HEK293 (cell line): ENCODE data around the gene HBP1.

Source experiments
- CTCF ChIA-PET: fragments of 350-600 bp; formaldehyde crosslinking; extraction: SDS; loops from one replicate; lab custom pipeline; 2021; ENCODE audit warnings: antibody characterized with exemption; lab: Yijun Ruan, JAX
- POLR2A ChIA-PET: fragments of 300-600 bp; formaldehyde crosslinking; extraction: SDS; loops from one replicate; lab custom pipeline; 2020; ENCODE audit warnings: antibody characterized with exemption, inconsistent platforms; lab: Yijun Ruan, JAX
- H3K27ac ChIP-seq: fragments of 200-500 bp; sonication (Bioruptor generic); 2 replicates; pipeline ENCODE4 v1.5.1; 2014; ENCODE audit warnings: low read depth, low read length, control low read depth, inconsistent platforms; ENCODE audit errors: extremely low read depth
- H3K36me3 ChIP-seq, 2 experiments: fragments of 200-500 bp in 1 of 2; sonication (Bioruptor generic) in 1 of 2; 1 replicate in 1 of 2; 2 replicates in 1 of 2; pipeline ENCODE4 v1.5.1; 2014 to 2017; ENCODE audit warnings: inconsistent platforms in 2 of 2, low read length in 2 of 2; ENCODE audit not compliant: control insufficient read depth in 2 of 2, insufficient read depth in 1 of 2
- H3K4me1 ChIP-seq: fragments of 200-500 bp; sonication (Bioruptor generic); 2 replicates; pipeline ENCODE4 v1.5.1; 2014; ENCODE audit warnings: mild to moderate bottlenecking, low read length, inconsistent platforms; ENCODE audit not compliant: control insufficient read depth, insufficient read depth
- H3K4me3 ChIP-seq: 2 replicates; pipeline ENCODE4 v1.5.1; 2011; ENCODE audit warnings: low read depth, mild to moderate bottlenecking, control low read depth, low read length, moderate library complexity
- H3K9me3 ChIP-seq: fragments of 200-500 bp; sonication (Bioruptor generic); 2 replicates; pipeline ENCODE4 v1.5.1; 2014; ENCODE audit warnings: low read depth, low read length, inconsistent platforms; ENCODE audit not compliant: control insufficient read depth, insufficient read depth
- KLF16 ChIP-seq: fragments of 450-650 bp; formaldehyde crosslinking; IDR thresholded peaks from 2 replicates; pipeline ENCODE4 v1.5.1; 2017; ENCODE audit warnings: missing biosample characterization, missing genetic modification characterization
- OVOL3 ChIP-seq: fragments of 450-650 bp; formaldehyde crosslinking; IDR thresholded peaks from 2 replicates; pipeline ENCODE4 v1.5.1; 2016; ENCODE audit warnings: missing biosample characterization, missing genetic modification characterization
- SCRT1 ChIP-seq: fragments of 450-650 bp; formaldehyde crosslinking; IDR thresholded peaks from 2 replicates; pipeline ENCODE4 v1.5.1; 2016; ENCODE audit warnings: missing biosample characterization, missing genetic modification characterization, borderline replicate concordance
- TRIM28 ChIP-seq: IDR thresholded peaks from 2 replicates; pipeline ENCODE4 v1.6.1; 2011; ENCODE audit warnings: low read length, control low read depth, borderline replicate concordance
- ZBTB17 ChIP-seq: fragments of 450-650 bp; formaldehyde crosslinking; IDR thresholded peaks from 2 replicates; pipeline ENCODE4 v1.5.1; 2016; ENCODE audit warnings: missing biosample characterization, missing genetic modification characterization
- ZBTB6 ChIP-seq: fragments of 450-650 bp; formaldehyde crosslinking; IDR thresholded peaks from 2 replicates; pipeline ENCODE4 v1.5.1; 2017; ENCODE audit warnings: missing biosample characterization, missing genetic modification characterization
- ZBTB8A ChIP-seq: fragments of 450-650 bp; formaldehyde crosslinking; IDR thresholded peaks from 2 replicates; pipeline ENCODE4 v1.5.1; 2016; ENCODE audit warnings: missing biosample characterization, missing genetic modification characterization
- ZFP69B ChIP-seq: fragments of 450-650 bp; formaldehyde crosslinking; IDR thresholded peaks from 2 replicates; pipeline ENCODE4 v1.5.1; 2016; ENCODE audit warnings: missing biosample characterization, missing genetic modification characterization
- ZNF155 ChIP-seq: fragments of 450-650 bp; formaldehyde crosslinking; IDR thresholded peaks from 2 replicates; pipeline ENCODE4 v1.5.1; 2016; ENCODE audit warnings: missing biosample characterization, missing genetic modification characterization
- ZNF157 ChIP-seq: fragments of 450-650 bp; formaldehyde crosslinking; IDR thresholded peaks from 2 replicates; pipeline ENCODE4 v1.5.1; 2016; ENCODE audit warnings: missing biosample characterization, missing genetic modification characterization
- ZNF174 ChIP-seq: fragments of 450-650 bp; formaldehyde crosslinking; IDR thresholded peaks from 2 replicates; pipeline ENCODE4 v1.5.0; 2017; ENCODE audit warnings: missing biosample characterization, mild to moderate bottlenecking, missing genetic modification characterization
- ZNF184 ChIP-seq: fragments of 450-650 bp; IDR thresholded peaks from 2 replicates; pipeline ENCODE4 v1.5.1; 2018; ENCODE audit warnings: missing biosample characterization, mild to moderate bottlenecking, missing genetic modification characterization
- ZNF19 ChIP-seq: fragments of 450-650 bp; formaldehyde crosslinking; IDR thresholded peaks from 2 replicates; pipeline ENCODE4; 2016; ENCODE audit warnings: missing biosample characterization, missing genetic modification characterization, low read depth
- ZNF211 ChIP-seq: fragments of 450-650 bp; formaldehyde crosslinking; IDR thresholded peaks from 2 replicates; pipeline ENCODE4 v1.5.1; 2016; ENCODE audit warnings: low read depth, missing biosample characterization, missing genetic modification characterization
- ZNF23 ChIP-seq: fragments of 450-650 bp; formaldehyde crosslinking; IDR thresholded peaks from 2 replicates; pipeline ENCODE4 v1.5.1; 2016; ENCODE audit warnings: missing biosample characterization, missing genetic modification characterization, borderline replicate concordance
- ZNF274 ChIP-seq, 2 experiments: fragments of 200-500 bp in 1 of 2; fragments of 450-650 bp in 1 of 2; sonication (Bioruptor generic) in 1 of 2; formaldehyde crosslinking in 1 of 2; IDR thresholded peaks; 2 replicates each; pipeline versions ENCODE4 v1.5.1 to v1.6.1; 2014 to 2016; ENCODE audit warnings: borderline replicate concordance in 1 of 2, inconsistent platforms in 1 of 2, low read length in 1 of 2, missing biosample characterization in 1 of 2, missing genetic modification characterization in 1 of 2
- ZNF302 ChIP-seq: fragments of 450-650 bp; formaldehyde crosslinking; IDR thresholded peaks from 2 replicates; pipeline ENCODE4 v1.5.1; 2016; ENCODE audit warnings: missing biosample characterization, missing genetic modification characterization, low read depth
- ZNF311 ChIP-seq: fragments of 450-650 bp; formaldehyde crosslinking; IDR thresholded peaks from 2 replicates; pipeline ENCODE4 v1.5.1; 2017; ENCODE audit warnings: missing biosample characterization, missing genetic modification characterization, borderline replicate concordance
- ZNF354C ChIP-seq: fragments of 450-650 bp; formaldehyde crosslinking; IDR thresholded peaks from 2 replicates; pipeline ENCODE4 v1.5.1; 2016; ENCODE audit warnings: missing biosample characterization, missing genetic modification characterization, low read depth, borderline replicate concordance
- ZNF391 ChIP-seq: fragments of 450-650 bp; formaldehyde crosslinking; IDR thresholded peaks from 2 replicates; pipeline ENCODE4 v1.5.1; 2016; ENCODE audit warnings: low read depth, missing biosample characterization, missing genetic modification characterization, borderline replicate concordance
- ZNF416 ChIP-seq: fragments of 450-650 bp; formaldehyde crosslinking; IDR thresholded peaks from 2 replicates; pipeline ENCODE4 v1.5.1; 2016; ENCODE audit warnings: missing biosample characterization, missing genetic modification characterization
- ZNF529 ChIP-seq: fragments of 450-650 bp; formaldehyde crosslinking; IDR thresholded peaks from 2 replicates; pipeline ENCODE4 v1.5.1; 2017; ENCODE audit warnings: missing genetic modification characterization, missing biosample characterization; ENCODE audit not compliant: insufficient replicate concordance
- ZNF548 ChIP-seq: fragments of 450-650 bp; formaldehyde crosslinking; IDR thresholded peaks from 2 replicates; pipeline ENCODE4 v1.5.1; 2016; ENCODE audit warnings: missing biosample characterization, missing genetic modification characterization
- ZNF561 ChIP-seq: fragments of 450-650 bp; IDR thresholded peaks from 2 replicates; pipeline ENCODE4 v1.5.1; 2018; ENCODE audit warnings: missing biosample characterization, missing genetic modification characterization, borderline replicate concordance
- ZNF580 ChIP-seq: fragments of 450-650 bp; formaldehyde crosslinking; IDR thresholded peaks from 2 replicates; pipeline ENCODE4 v1.5.1; 2016; ENCODE audit warnings: missing biosample characterization, missing genetic modification characterization
- ZNF624 ChIP-seq: fragments of 450-650 bp; formaldehyde crosslinking; IDR thresholded peaks from 2 replicates; pipeline ENCODE4 v1.5.1; 2017; ENCODE audit warnings: missing biosample characterization, missing genetic modification characterization
- ZNF670 ChIP-seq: fragments of 450-650 bp; formaldehyde crosslinking; IDR thresholded peaks from 2 replicates; pipeline ENCODE4 v1.5.1; 2016; ENCODE audit warnings: missing biosample characterization, missing genetic modification characterization, low read depth
- ZNF677 ChIP-seq: fragments of 450-650 bp; IDR thresholded peaks from 2 replicates; pipeline ENCODE4 v1.5.0; 2018; ENCODE audit warnings: missing biosample characterization, mild to moderate bottlenecking, missing genetic modification characterization, moderate library complexity
- ZNF76 ChIP-seq: fragments of 450-650 bp; formaldehyde crosslinking; IDR thresholded peaks from 2 replicates; pipeline ENCODE4; 2016; ENCODE audit warnings: low read depth, missing biosample characterization, missing genetic modification characterization, borderline replicate concordance
- ZNF843 ChIP-seq: fragments of 450-650 bp; formaldehyde crosslinking; IDR thresholded peaks from 2 replicates; pipeline ENCODE4 v1.5.1; 2016; ENCODE audit warnings: missing biosample characterization, missing genetic modification characterization
- ZXDB ChIP-seq: fragments of 450-650 bp; formaldehyde crosslinking; IDR thresholded peaks from 2 replicates; pipeline ENCODE4 v1.5.1; 2016; ENCODE audit warnings: missing biosample characterization, missing genetic modification characterization

The HBP1 gene

GRCh38 chr7:107160389-107160788 is 8.4 kb upstream of the HBP1 start:
- Histone ChIP-seq H3K4me3 (no peak overlapping the region), H3K36me3 (no peaks in the 10 kb centered on the region), H3K9me3 (no peaks in the 10 kb centered on the region), H3K27ac (no peak overlapping the region), H3K4me1 (peaks cover 3% of the 10 kb centered on the region; the same call in 1 of the 2 replicates)
- TF ChIP-seq ZFP69B (tag by site-specific recombination), result no peak
- no peak for TF ChIP-seq ZNF184
- no peak for TF ChIP-seq ZNF19
- TF ChIP-seq OVOL3 (tag by site-specific recombination), result no peak
- no peak for TF ChIP-seq ZNF624 (tag by site-specific recombination)
- TF ChIP-seq ZNF561, result no peak
- TF ChIP-seq ZNF157, result no peak
- TF ChIP-seq ZBTB6 (tag by site-specific recombination), result no peak
- no peak for TF ChIP-seq ZNF311 (tag by site-specific recombination)
- TF ChIP-seq ZNF174, result no peak
- no peak for TF ChIP-seq KLF16 (tag by site-specific recombination)
- no peak for TF ChIP-seq ZNF416 (tag by site-specific recombination)
- TF ChIP-seq ZNF274 (IDR thresholded peaks at IDR 0.05; ENCODE audit: low read length), result no peak
- TF ChIP-seq ZNF274 (tag by site-specific recombination; IDR thresholded peaks at IDR 0.05; ENCODE audit: borderline replicate concordance), result no peak
- TF ChIP-seq ZNF211 (tag by site-specific recombination), result no peak
- TF ChIP-seq ZNF354C, result no peak
- CTCF ChIA-PET, result no interaction called here
- POLR2A ChIA-PET, result no interaction called here

GRCh38 chr7:107161415-107161814 is 7.4 kb upstream of the HBP1 start:
- TF ChIP-seq ZNF670 (tag by site-specific recombination) (no peak), ZNF23 (tag by site-specific recombination) (no peak), ZNF302 (tag by site-specific recombination) (no peak), ZNF580 (tag by site-specific recombination) (no peak), ZNF529 (tag by site-specific recombination) (no peak), ZNF548 (tag by site-specific recombination) (no peak), ZNF677 (tag by site-specific recombination) (no peak), ZBTB8A (tag by site-specific recombination) (no peak), ZBTB17 (tag by site-specific recombination) (no peak), ZNF155 (tag by site-specific recombination) (no peak), OVOL3 (tag by site-specific recombination) (no peak), ZNF211 (tag by site-specific recombination) (no peak), ZNF391 (no peak), TRIM28 (no peak), SCRT1 (tag by site-specific recombination) (no peak), ZXDB (tag by site-specific recombination) (no peak), ZNF76 (tag by site-specific recombination) (no peak), ZNF843 (tag by site-specific recombination) (no peak)
- POLR2A ChIA-PET, result no interaction called here
- no peak overlapping the region for H3K4me3 ChIP-seq
- H3K4me1 ChIP-seq, result peaks cover 3% of the 10 kb centered on the region; the same call in 1 of the 2 replicates
- no peak overlapping the region for H3K27ac ChIP-seq
- no peaks in the 10 kb centered on the region for H3K9me3 ChIP-seq
- no peaks in the 10 kb centered on the region for H3K36me3 ChIP-seq
- CTCF ChIA-PET, result interaction anchor here (0.7 kb wide), 1 partner anchor 8 kb away, joined by 5 read pairs; no protein-coding TSS in a partner anchor
